Osteoblast (primary cell): Measurements from ENCODE around the gene MMP19. TPM values are rescaled to one million over a fixed set of nuclear protein-coding genes. Genes with fewer than 3 reads are reported as not detected.

ENCODE experiments used
- DNase-seq: peaks from one replicate; pipeline ENCODE4 v3.0.0; 2011; ENCODE audit warnings: low spot score, mixed read lengths; ENCODE audit not compliant: insufficient read length; ENCODE audit errors: missing footprints
- H2AFZ ChIP-seq: 2 replicates; pipeline ENCODE4 v1.6.0; 2011; ENCODE audit warnings: mild to moderate bottlenecking, low read length
- H3K27ac ChIP-seq: 2 replicates; pipeline ENCODE4 v1.5.1; 2011; ENCODE audit warnings: mild to moderate bottlenecking, low read depth, low read length, moderate library complexity
- H3K27me3 ChIP-seq: 2 replicates; pipeline ENCODE4 v1.6.0; 2012; ENCODE audit warnings: mild to moderate bottlenecking, control low read depth, inconsistent platforms, low read length, moderate library complexity; ENCODE audit not compliant: insufficient read depth
- H3K36me3 ChIP-seq: 2 replicates; pipeline ENCODE4 v1.5.1; 2011; ENCODE audit warnings: mild to moderate bottlenecking, low read length, control low read depth, moderate library complexity; ENCODE audit not compliant: insufficient read depth
- H3K4me1 ChIP-seq: 2 replicates; pipeline ENCODE4 v1.5.1; 2011; ENCODE audit warnings: mild to moderate bottlenecking, low read length, control low read depth, moderate library complexity; ENCODE audit not compliant: insufficient read depth
- H3K4me2 ChIP-seq: 2 replicates; pipeline ENCODE4 v1.6.0; 2011; ENCODE audit warnings: mild to moderate bottlenecking, low read length; ENCODE audit not compliant: insufficient read depth
- H3K4me3 ChIP-seq: fragments of 200-600 bp; sonication (generic); 3 replicates; pipeline ENCODE4 v1.5.1; 2012; ENCODE audit warnings: mild to moderate bottlenecking, low read length, inconsistent platforms; ENCODE audit not compliant: insufficient read depth
- H3K79me2 ChIP-seq: 2 replicates; pipeline ENCODE4 v1.6.0; 2012; ENCODE audit warnings: mild to moderate bottlenecking, low read length, control low read depth, inconsistent platforms; ENCODE audit not compliant: insufficient read depth
- H3K9me3 ChIP-seq: 2 replicates; pipeline ENCODE4 v1.5.1; 2011; ENCODE audit warnings: low read depth, low read length, control low read depth
- H4K20me1 ChIP-seq: 2 replicates; pipeline ENCODE4 v1.6.0; 2012; ENCODE audit warnings: mild to moderate bottlenecking, low read length, control low read depth; ENCODE audit not compliant: insufficient read depth
- total RNA-seq: library from RNA; depleted of rRNA; stranded (reverse); fragments of >200 nt; gene quantifications from 2 replicates; pipeline ENCODE4 v1.2.3, GENCODE V29; 2012
- TF ChIP-seq, protein P1 (sequence below): IDR thresholded peaks from 2 replicates; pipeline ENCODE4 v1.5.1; 2011; ENCODE audit warnings: mild to moderate bottlenecking, low read depth, low read length, moderate library complexity; ENCODE audit errors: extremely low read depth

Gene MMP19
- total RNA-seq, 1 donor = 13.0 TPM

DNA sequence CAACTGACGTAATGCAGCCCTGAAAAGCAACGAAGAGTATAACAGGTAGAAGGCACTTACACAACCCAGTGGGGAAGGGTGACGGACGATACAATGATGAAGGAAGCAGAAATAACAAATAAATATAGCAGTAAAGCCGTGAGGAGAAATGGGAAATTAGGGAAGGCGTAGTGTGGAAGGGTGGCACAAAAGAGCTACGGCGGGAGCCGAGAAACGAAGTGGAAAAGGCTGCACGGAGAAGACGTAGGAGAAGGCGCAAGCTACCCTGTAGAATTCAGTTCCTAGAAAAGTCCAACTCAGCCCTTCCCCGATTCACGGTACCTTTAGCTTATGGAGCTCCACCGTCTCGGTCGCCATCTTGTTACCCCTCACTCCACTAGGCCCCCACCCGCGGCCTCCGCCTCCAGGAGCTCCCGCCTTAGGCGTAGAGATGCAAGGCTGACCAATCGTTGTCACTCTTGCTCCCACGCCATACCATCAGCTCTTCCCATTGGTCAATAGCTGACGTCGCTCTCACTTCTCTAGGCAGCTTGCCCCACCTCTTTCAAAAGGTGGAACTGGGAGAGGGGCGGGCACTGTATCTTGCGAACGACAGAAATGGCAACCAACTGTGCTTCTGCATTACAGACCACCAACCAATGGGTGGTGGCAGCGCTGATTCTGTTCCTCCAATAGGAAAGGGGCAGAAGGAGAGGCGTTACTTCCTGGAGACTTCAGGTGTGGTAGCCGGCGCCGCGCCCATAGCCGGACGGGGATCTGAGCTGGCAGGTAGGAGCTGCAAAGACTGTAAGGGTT is 25.2 kb downstream of the MMP19 start, which contains the start of the genes ORMDL2 and SARNP:
Gene ORMDL2 (plus strand): TSS at position 697 of the 795 bp plus-strand sequence. CDS start 959 bp downstream, outside the sequence.
Gene SARNP (minus strand): TSS at position 380 of the 795 bp plus-strand sequence. CDS start 23 bp downstream, at position 357.
- DNase-seq = peak; percentile 97
- TF ChIP-seq, protein P1, sequence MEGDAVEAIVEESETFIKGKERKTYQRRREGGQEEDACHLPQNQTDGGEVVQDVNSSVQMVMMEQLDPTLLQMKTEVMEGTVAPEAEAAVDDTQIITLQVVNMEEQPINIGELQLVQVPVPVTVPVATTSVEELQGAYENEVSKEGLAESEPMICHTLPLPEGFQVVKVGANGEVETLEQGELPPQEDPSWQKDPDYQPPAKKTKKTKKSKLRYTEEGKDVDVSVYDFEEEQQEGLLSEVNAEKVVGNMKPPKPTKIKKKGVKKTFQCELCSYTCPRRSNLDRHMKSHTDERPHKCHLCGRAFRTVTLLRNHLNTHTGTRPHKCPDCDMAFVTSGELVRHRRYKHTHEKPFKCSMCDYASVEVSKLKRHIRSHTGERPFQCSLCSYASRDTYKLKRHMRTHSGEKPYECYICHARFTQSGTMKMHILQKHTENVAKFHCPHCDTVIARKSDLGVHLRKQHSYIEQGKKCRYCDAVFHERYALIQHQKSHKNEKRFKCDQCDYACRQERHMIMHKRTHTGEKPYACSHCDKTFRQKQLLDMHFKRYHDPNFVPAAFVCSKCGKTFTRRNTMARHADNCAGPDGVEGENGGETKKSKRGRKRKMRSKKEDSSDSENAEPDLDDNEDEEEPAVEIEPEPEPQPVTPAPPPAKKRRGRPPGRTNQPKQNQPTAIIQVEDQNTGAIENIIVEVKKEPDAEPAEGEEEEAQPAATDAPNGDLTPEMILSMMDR = no peak
- peak within 1 kb of the TSS; percentile 98 for H3K4me2 ChIP-seq
- peaks cover 67% of the 10 kb centered on the region for H3K79me2 ChIP-seq
- peak within 1 kb of the TSS; percentile 83 for H3K27ac ChIP-seq
- peaks cover 25% of the 10 kb centered on the region for H3K4me1 ChIP-seq
- H3K36me3 ChIP-seq = peaks cover 49% of the 10 kb centered on the region
- peaks cover 25% of the 10 kb centered on the region for H4K20me1 ChIP-seq
- H3K27me3 ChIP-seq = no peaks in the 10 kb centered on the region
- H3K9me3 ChIP-seq = no peaks in the 10 kb centered on the region
- peak within 1 kb of the TSS; percentile 90 for H2AFZ ChIP-seq
- H3K4me3 ChIP-seq = peak within 1 kb of the TSS; percentile 89

DNA sequence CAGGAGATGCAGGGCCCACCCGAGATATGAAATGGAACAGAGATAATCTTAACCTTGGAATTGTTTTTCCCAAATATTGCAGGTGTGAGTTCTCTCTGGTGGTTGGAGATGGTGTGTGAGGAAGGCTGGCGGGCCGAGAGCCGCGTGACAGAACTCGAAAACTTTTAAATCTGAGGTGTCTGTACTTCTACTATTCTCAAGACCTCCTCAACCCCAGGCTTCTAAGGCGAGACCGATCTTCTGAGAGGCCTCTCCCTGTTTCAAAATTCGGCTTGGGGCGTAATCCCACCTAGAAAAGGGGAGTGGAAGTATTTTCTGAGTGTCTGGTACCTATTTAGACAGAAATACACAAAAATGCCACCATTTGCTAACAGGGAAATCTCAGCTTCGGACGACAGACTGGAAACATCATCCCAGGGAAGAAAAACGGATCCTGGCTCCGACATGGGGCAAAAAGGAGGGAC is 25.8 kb downstream of the MMP19 start:
- H3K4me1 ChIP-seq = peaks cover 25% of the 10 kb centered on the region
- H3K4me2 ChIP-seq = peak overlapping the region; percentile 93
- no peak for DNase-seq
- H3K36me3 ChIP-seq = peaks cover 45% of the 10 kb centered on the region
- H2AFZ ChIP-seq = peak overlapping the region; percentile 75
- TF ChIP-seq, protein P1 = no peak
- H3K4me3 ChIP-seq = peak overlapping the region; percentile 89
- peaks cover 74% of the 10 kb centered on the region for H3K79me2 ChIP-seq
- H3K9me3 ChIP-seq = no peaks in the 10 kb centered on the region
- peaks cover 30% of the 10 kb centered on the region for H4K20me1 ChIP-seq
- H3K27ac ChIP-seq = peak overlapping the region; percentile 83
- H3K27me3 ChIP-seq = no peaks in the 10 kb centered on the region

DNA sequence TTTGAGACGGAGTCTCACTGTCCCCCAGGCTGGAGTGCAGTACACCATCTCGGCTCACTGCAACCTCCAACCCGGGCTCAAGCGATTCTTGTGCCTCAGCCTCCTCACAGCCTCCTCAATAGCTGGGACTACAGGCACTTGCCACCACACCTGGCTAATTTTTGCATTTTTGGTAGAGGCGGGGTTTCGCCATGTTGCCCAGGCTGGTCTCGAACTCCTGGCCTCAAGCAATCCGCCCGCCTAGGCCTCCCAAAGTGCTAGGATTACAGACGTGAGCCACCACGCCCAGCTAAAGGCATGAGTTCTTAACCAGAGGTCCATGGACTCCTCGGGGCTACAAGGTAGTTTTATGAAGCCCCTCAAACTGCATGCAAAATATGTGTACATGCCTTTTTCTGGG is 27.3 kb downstream of the MMP19 start:
- Histone ChIP-seq H3K36me3 (peaks cover 31% of the 10 kb centered on the region), H3K4me3 (peak overlapping the region; percentile 27), H3K27me3 (no peaks in the 10 kb centered on the region), H4K20me1 (peaks cover 41% of the 10 kb centered on the region), H3K27ac (no peak overlapping the region), H3K9me3 (no peaks in the 10 kb centered on the region), H3K4me2 (peak overlapping the region; percentile 93), H2AFZ (no peak overlapping the region), H3K4me1 (peaks cover 25% of the 10 kb centered on the region), H3K79me2 (peaks cover 88% of the 10 kb centered on the region)
- TF ChIP-seq, protein P1 = no peak
- no peak for DNase-seq

DNA sequence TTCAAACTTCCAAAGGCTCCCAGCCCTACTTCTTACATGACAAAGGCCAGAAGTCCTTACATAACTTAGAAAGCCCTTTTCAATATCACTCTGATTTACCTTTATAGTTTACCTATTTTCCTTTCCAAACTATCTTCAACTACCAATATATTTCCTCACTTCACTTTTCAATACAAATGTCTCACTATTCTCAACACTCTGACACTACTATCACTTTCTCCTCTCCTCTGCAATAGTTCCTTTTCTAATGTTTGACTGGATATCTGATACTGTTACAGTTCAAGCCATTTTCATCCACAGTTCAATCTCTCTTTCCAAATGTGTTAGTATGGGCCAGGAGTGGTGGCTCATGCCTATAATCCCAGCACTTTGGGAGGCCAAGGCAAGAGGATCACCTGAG is 28.5 kb downstream of the MMP19 start:
- Histone ChIP-seq H3K36me3 (peaks cover 22% of the 10 kb centered on the region), H3K9me3 (no peaks in the 10 kb centered on the region), H4K20me1 (peaks cover 46% of the 10 kb centered on the region), H3K27ac (no peak overlapping the region), H2AFZ (no peak overlapping the region), H3K79me2 (peaks cover 93% of the 10 kb centered on the region), H3K4me2 (no peak overlapping the region), H3K4me1 (peaks cover 25% of the 10 kb centered on the region), H3K4me3 (no peak overlapping the region), H3K27me3 (no peaks in the 10 kb centered on the region)
- TF ChIP-seq, protein P1 = no peak
- DNase-seq = peak; percentile 64
